ENCODE results near the gene ATG7.

The ATG7 gene

DNA sequence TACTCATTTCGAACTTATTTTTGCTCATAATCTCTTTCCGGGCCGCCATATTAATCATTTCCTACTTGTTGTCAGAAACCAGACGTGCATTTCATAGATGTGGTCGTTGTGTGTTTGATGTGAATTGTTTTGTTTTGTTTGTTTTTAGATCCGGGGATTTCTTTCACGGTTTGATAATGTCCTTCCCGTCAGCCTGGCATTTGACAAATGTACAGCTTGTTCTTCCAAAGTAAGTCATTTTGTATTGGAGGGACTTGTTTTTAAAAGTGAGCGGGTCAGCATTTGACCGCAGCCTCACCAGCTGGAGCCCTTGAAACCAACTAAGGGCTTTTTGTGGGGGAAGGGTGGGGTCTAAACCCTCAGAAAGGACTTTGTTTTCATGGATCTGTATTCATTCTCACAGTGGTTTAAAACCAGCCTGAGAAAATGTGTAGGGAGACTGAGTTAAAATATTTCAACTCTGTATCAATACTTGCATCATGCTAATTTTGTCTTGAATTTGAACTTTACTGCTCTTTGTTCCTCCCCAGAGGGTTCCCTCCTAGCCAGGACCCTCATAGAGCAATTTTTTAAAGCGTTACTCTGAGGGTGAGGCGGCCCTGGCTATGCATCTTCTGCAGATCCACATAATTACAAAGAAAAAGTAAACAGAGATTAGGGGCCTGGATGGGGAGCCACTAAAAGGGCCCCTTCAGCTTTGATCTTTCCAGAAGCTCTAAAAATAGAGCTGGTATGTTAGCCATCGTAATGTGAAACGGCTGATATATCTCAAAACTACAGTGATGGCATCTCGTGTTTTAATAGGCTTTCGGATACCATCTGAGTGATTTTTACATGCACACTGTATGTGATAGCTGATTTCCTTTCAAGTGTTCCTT lies 107.9 kb downstream of the ATG7 start:
- Histone ChIP-seq H3K27me3 (ENCODE audit: low read length) (no peaks in the 10 kb centered on the region), H3K9me3 (ENCODE audit: insufficient read depth, low read length) (no peaks in the 10 kb centered on the region), H3K27ac (ENCODE audit: low read depth, low read length) (no peak overlapping the region), H3K4me2 (ENCODE audit: low read depth, low read length, poor library complexity, severe bottlenecking) (no peak overlapping the region), H3K4me3 (ENCODE audit: insufficient read depth, low read length, poor library complexity, severe bottlenecking) (no peak overlapping the region), H2AFZ (ENCODE audit: low read depth, low read length, severe bottlenecking) (no peak overlapping the region), H3K9me2 (replicated peaks; ENCODE audit: insufficient read depth, low read length) (no peaks in the 10 kb centered on the region), H3K36me3 (ENCODE audit: low read length) (no peaks in the 10 kb centered on the region), H3K9ac (ENCODE audit: low read length) (no peak overlapping the region), H3F3A (ENCODE audit: insufficient read depth) (0 out of 2 replicates have a peak, but pooled peaks cover 2% of the 10 kb centered on the region), H3K79me2 (ENCODE audit: insufficient read depth, low read length) (no peaks in the 10 kb centered on the region), H4K20me1 (ENCODE audit: low read depth, low read length) (no peaks in the 10 kb centered on the region)
- TF ChIP-seq, protein P1, sequence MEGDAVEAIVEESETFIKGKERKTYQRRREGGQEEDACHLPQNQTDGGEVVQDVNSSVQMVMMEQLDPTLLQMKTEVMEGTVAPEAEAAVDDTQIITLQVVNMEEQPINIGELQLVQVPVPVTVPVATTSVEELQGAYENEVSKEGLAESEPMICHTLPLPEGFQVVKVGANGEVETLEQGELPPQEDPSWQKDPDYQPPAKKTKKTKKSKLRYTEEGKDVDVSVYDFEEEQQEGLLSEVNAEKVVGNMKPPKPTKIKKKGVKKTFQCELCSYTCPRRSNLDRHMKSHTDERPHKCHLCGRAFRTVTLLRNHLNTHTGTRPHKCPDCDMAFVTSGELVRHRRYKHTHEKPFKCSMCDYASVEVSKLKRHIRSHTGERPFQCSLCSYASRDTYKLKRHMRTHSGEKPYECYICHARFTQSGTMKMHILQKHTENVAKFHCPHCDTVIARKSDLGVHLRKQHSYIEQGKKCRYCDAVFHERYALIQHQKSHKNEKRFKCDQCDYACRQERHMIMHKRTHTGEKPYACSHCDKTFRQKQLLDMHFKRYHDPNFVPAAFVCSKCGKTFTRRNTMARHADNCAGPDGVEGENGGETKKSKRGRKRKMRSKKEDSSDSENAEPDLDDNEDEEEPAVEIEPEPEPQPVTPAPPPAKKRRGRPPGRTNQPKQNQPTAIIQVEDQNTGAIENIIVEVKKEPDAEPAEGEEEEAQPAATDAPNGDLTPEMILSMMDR (IDR thresholded peaks at IDR 0.05; ENCODE audit: insufficient read depth, low read length, poor library complexity, severe bottlenecking): no peak
- TF ChIP-seq EZH2phosphoT487 (conservative IDR thresholded peaks at IDR 0.05; ENCODE audit: low read length): no peak

DNA sequence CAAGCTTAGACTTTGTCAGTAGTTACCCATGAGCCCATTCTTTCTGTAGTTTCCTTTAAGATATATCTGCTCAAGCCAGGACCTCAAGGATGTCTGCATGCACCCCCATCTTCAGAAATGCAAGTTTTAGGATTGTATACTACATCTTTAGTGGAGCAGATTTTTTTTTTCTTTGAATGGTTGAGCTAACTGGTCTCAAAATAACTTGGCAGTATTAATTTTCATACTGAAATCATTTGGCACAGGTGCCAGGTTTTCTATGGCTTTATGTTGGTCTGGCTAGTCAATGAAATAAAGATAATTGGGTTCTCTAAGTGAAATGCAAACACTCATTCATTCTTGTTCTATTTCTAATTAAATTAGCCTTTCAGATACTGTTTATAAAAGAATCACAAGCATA lies 108.9 kb downstream of the ATG7 start:
- Histone ChIP-seq H3K4me3 (ENCODE audit: insufficient read depth, low read length, poor library complexity, severe bottlenecking) (no peak overlapping the region), H3K9me2 (replicated peaks; ENCODE audit: insufficient read depth, low read length) (no peaks in the 10 kb centered on the region), H2AFZ (ENCODE audit: low read depth, low read length, severe bottlenecking) (no peak overlapping the region), H3K36me3 (ENCODE audit: low read length) (no peaks in the 10 kb centered on the region), H3K27ac (ENCODE audit: low read depth, low read length) (no peak overlapping the region), H3K9me3 (ENCODE audit: insufficient read depth, low read length) (no peaks in the 10 kb centered on the region), H3K9ac (ENCODE audit: low read length) (no peak overlapping the region), H3K27me3 (ENCODE audit: low read length) (no peaks in the 10 kb centered on the region), H3K79me2 (ENCODE audit: insufficient read depth, low read length) (no peaks in the 10 kb centered on the region), H4K20me1 (ENCODE audit: low read depth, low read length) (no peaks in the 10 kb centered on the region), H3K4me2 (ENCODE audit: low read depth, low read length, poor library complexity, severe bottlenecking) (no peak overlapping the region), H3F3A (ENCODE audit: insufficient read depth) (no peaks in the 10 kb centered on the region)
- TF ChIP-seq, protein P1 (IDR thresholded peaks at IDR 0.05; ENCODE audit: insufficient read depth, low read length, poor library complexity, severe bottlenecking): no peak
- TF ChIP-seq EZH2phosphoT487 (conservative IDR thresholded peaks at IDR 0.05; ENCODE audit: low read length): no peak

DNA sequence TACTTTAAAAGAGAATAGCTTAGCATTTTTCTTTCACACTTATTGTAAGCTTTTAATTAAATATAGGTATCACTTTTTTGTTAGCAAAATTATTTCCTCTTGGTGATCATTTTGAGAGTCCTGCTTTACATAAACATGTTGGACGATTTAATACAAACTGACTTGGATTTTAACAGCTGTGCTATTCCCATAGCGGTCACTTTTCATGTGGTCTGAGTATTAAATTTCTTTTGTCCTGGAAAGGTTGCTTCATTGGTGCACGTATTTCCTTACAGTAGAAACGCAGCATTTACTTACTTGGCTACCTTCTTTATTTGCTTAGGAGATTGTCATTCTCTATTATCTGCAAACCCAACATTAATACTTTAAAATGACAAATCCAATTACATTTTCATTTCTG lies 109.4 kb downstream of the ATG7 start:
- Histone ChIP-seq H3K9me3 (ENCODE audit: insufficient read depth, low read length) (no peaks in the 10 kb centered on the region), H3F3A (ENCODE audit: insufficient read depth) (no peaks in the 10 kb centered on the region), H3K9ac (ENCODE audit: low read length) (no peak overlapping the region), H4K20me1 (ENCODE audit: low read depth, low read length) (no peaks in the 10 kb centered on the region), H3K4me2 (ENCODE audit: low read depth, low read length, poor library complexity, severe bottlenecking) (no peak overlapping the region), H3K9me2 (replicated peaks; ENCODE audit: insufficient read depth, low read length) (no peaks in the 10 kb centered on the region), H2AFZ (ENCODE audit: low read depth, low read length, severe bottlenecking) (no peak overlapping the region), H3K4me3 (ENCODE audit: insufficient read depth, low read length, poor library complexity, severe bottlenecking) (no peak overlapping the region), H3K27me3 (ENCODE audit: low read length) (no peaks in the 10 kb centered on the region), H3K79me2 (ENCODE audit: insufficient read depth, low read length) (no peaks in the 10 kb centered on the region), H3K36me3 (ENCODE audit: low read length) (no peaks in the 10 kb centered on the region), H3K27ac (ENCODE audit: low read depth, low read length) (no peak overlapping the region)
- TF ChIP-seq, protein P1 (IDR thresholded peaks at IDR 0.05; ENCODE audit: insufficient read depth, low read length, poor library complexity, severe bottlenecking): no peak
- TF ChIP-seq EZH2phosphoT487 (conservative IDR thresholded peaks at IDR 0.05; ENCODE audit: low read length): no peak

Measured in SU-DHL-6 (cell line).